Stimulated activated naive CD8-positive, alpha-beta T cell treated with anti-CD3 and anti-CD28 coated beads, Interleukin-15, Interleukin-2, amounts not matched to agents 100 U/mL and 50 U/mL, for 24 hours (primary cell): Measurements from ENCODE around the gene FAM43A.
A peak's percentile ranks its signal among the peaks of the same experiment; 100 is the strongest.

Experiments used
- ATAC-seq: fragments of 150-1000 bp; cut with Tn5 transposase; one replicate; pipeline ENCODE4 v1.10.0; 2021
- DNase-seq: peaks from one replicate; pipeline ENCODE4 v3.0.0; 2021

Gene FAM43A

DNA sequence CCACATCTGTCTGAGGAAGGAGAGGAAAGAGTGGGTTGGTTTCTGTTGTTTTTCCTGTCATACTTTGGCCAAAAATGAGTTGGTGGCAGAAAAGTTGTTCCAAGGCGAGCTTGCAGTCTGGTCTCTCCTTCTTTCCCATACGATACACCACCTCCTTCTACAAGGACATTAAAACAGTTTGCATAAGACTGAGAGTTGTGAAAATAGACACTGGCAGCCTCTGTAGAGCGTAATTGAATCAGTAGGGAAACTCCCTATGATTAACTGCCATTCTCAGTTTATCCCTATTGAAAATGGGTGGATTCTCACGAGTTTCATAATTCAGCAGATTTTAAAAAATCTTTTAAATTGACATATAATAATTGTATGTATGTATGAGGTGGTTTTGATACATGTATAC, 10.0 kb upstream of the FAM43A start:
- peak; percentile 64 for ATAC-seq
- DNase-seq: no peak

DNA sequence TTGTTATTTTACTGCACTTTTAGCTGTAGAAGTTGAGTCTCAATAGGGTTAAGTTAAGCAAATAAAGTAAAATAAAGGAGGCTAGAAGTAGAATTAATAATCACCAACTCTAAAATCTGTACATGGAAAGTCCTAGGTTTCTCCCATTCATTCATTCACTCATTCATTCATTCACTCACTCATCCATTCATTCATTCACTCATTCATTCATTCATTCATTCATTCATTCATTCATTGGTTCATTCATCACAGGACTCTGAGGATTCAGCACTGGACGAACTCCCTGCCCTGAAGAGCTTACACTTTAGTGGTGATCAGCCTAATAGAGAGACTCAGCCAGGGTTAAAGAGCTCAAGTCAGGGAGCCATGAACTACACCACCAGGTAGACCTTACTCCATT, 9.2 kb upstream of the FAM43A start:
- ATAC-seq (no peak), DNase-seq (no peak)

DNA sequence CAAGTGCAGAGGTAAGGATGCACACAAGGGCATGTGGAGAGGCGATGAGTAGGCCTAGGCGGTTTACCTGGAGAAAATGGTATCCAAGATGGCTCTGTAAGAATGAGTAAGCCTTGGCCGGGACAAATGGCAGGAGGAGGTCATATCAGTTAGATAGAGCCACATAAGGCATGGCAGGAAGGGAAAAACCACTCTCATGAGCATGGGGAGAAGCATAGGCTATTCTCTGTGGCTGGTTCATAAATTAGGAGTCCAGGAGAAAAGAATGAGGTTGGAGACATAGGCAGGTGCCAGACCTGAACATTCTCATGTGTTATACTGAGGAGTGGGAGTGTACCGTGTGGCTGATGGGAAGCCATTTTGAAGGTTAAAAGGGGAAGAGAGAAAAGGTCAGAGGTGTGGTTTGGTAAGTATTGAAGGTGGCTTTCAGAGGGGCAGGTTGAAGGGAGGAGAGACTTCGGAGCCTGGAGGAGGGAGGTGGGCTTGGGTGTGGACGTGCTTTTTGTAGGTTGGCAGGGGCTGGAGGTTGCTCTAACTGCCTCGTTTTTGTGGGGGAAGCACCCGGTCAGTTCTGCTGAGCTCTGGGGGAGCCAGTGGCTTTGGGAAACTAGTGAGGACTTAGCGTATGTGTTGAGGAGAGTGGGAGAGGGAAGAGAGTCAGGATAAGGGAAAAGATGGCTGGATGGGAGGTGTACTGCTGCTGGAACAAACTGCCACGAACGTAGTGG, 4.6 kb upstream of the FAM43A start:
- no peak for ATAC-seq

DNA sequence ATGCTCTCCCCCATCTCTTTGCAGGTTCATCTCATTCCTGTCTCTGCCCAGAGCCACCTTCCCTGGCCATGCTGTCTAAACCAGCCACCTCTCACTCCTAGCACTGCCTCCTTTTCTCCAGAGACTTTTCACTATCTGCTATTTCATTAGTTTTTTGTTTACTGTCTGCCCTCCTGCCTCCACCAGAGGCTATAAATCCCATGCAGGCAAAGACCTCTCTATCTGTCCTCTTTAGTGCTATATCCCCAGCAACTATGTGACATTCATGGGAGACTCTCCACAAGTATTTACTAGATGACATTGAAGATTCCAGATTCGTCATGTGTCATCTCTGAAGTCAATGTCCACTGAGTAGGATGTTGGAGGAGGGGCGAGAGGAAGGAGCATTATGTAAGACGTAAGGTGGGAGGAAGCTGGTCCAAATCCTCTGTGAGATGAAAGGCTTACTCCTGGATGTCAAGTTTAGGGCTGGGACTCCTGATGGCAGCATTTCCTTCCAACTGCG, 3.4 kb upstream of the FAM43A start:
- DNase-seq (no peak), ATAC-seq (no peak)

More for the DNA sequence above, 4.6 kb upstream of the FAM43A start:
- no peak for DNase-seq

DNA sequence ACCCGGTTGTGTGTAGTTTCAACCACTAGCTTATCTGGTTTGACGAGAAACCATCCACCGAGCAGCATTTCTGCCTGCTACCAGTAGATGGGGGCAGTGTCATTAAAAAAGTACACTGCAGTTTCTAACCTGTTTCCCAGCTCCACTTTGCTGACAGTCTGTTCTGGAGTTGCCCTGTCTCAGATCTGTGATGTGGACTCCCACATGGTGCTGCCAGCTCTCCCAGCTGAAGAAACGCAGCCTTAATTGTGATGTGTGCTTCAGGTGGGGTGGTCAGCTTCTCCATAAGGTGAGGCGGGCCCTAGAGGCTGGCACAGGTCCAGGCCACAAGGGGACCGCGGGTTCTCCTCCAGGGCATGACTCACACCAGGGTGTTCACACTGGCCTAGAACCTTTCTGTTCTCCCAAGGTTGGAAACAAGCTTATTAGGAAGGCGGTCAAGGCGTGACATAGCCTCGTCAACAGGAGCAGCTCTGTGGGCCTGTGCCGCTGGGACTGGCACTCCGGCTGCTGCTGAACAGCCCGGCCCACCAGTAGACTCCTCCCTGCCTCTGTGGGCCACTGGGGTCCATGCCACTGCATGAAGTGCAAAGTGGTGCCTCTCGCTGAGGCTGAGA, 2.9 kb upstream of the FAM43A start:
- DNase-seq: peak; percentile 57

DNA sequence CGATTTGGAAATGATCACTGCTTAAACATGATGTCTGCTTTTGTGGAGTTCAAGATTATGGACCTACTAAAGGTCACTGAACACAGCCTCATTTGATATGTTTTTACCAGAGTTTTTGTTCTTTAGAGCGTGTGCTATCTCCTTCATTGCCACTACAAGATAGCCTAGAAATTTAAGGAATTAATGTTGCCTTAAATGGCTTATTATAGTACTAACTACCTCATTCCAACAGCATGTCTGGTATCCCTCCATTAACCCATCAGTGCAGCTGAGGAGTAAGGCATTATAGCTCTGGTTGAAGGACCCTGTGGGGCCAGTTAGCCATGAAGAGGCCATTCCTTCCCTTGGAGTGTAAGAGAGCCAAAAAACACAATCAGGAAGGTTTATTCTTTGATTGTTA, 2.3 kb upstream of the FAM43A start:
- no peak for DNase-seq

More for the DNA sequence above, 2.9 kb upstream of the FAM43A start:
- ATAC-seq: peak; percentile 71

DNA sequence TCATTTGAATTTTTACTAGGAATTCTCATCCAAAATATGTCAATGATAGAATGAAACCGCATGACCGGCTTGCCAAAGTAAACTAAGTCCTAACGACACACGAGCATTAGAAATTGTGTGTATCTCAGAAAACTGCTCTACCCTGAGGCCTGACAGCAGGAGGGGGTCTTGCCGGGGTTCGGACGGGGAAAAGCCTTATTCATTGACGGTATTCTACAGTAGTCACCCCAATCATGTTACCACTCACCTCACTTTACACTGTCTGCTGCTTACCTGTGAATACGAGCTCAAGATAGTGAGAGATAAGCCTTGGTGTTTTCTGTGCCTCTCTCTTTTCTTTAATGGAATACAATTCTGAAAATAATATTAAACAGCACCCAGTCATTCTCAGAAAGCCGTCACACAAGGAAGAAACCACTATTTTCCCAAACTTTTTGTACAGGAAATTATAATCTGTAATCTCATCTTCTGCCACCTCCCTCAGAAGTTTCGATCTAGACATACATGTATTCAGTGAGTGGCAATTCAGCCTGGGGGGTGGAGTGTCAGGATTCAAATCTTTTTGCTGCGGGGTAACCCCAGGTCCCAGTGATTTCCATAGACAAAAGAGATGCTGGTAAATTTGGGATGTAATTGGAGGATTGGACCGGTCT, 492 bp upstream of the FAM43A start:
- peak; percentile 39 for ATAC-seq
- DNase-seq: no peak

More for the DNA sequence above, 2.3 kb upstream of the FAM43A start:
- no peak for ATAC-seq

DNA sequence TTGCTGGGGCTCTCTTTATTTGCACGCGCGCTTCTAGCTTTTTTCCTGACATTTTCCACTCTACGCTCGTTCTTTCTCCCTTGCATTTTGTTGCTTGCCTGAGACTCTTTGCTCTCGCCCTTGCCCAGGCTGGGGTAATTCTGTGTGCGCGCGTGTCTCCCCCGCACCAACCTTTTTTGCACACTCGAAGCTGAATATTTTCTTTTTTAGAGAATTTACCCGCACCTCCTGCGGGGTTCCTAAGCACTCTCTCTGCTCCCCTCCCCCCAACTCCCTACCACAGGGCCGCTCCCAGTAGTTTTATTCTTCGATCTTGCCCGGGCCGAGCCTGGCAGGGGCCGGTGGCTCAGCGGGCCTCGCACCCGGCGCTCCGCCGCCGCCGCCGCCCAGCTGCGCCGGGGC, 732 bp downstream of the FAM43A start:
- DNase-seq (no peak), ATAC-seq (no peak)

DNA sequence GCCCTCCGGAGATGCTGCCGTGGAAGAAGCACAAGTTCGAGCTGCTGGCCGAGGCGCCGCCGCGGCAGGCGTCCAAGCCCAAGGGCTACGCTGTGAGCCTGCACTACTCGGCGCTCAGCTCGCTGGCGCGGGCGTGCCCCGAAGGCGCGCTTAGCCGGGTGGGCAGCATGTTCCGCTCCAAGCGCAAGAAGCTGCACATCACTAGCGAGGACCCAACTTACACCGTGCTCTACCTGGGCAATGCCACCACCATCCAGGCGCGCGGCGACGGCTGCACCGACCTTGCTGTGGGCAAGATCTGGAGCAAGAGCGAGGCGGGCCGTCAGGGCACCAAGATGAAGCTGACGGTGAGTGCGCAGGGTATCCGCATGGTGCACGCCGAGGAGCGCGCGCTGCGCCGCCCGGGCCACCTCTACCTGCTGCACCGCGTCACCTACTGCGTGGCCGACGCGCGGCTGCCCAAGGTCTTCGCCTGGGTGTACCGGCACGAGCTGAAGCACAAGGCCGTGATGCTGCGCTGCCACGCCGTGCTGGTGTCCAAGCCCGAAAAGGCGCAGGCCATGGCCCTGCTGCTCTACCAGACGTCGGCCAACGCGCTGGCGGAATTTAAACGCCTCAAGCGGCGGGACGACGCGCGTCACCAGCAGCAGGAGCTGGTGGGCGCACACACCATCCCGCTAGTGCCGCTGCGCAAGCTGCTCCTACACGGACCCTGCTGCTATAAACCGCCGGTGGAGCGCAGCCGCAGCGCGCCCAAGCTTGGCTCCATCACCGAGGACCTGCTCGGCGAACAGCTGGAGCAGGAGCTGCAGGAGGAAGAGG, 1.3 kb downstream of the FAM43A start:
- ATAC-seq (no peak), DNase-seq (peak; percentile 37)

DNA sequence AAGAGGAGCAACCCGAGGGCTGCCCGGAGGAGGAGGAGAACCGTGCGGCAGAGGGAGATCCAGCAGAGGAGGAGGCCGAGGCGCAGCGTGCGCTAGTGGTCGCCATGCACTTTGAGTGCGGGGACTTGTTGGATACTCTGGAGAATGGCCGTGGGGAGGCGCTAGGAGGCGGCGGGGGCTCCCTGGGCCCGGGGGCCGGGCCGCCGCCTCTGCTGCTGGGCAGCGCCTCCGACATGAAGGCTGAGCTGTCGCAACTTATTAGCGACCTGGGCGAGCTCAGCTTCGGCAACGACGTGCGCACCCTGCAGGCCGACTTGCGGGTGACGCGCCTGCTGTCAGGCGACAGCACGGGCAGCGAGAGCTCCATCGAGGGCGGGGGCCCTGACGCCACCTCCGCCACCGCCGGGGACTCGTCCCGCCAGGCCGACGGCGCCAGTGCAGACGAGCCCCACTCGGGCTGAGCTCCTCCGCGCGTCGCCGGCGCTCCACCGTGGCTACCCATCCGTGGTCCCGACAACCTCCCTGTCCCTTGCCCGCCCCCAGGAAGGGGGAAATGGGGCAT, 2.0 kb downstream of the FAM43A start:
- ATAC-seq: peak; percentile 53
- DNase-seq: peak; percentile 81

DNA sequence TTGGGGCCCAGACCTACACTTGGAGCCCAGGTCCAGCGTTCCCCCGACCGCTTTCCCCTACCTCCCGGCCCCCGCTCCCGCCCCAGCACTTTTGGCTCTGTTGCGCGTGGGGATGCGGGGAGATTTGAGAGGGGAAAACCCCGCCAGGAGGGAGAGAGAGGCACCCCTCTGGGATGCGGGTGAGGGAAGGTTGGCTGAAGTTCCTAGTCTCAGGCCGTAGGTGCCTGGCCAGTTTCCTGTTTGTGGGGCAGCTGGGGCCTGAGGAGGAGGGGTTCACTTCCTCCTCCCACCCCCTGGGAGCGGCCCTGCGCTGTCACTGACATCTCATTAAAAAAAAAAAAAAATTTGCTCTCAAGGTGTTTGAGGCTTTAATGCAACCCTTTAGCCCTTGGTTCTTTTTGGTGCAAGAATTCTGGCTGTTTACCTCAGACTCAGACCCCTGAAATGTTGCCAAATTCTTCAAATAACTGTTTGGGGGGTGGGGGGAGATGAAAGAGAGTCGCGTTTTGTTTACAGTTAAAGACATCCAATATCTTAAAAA, 2.6 kb downstream of the FAM43A start:
- DNase-seq: peak; percentile 44
- peak; percentile 20 for ATAC-seq

DNA sequence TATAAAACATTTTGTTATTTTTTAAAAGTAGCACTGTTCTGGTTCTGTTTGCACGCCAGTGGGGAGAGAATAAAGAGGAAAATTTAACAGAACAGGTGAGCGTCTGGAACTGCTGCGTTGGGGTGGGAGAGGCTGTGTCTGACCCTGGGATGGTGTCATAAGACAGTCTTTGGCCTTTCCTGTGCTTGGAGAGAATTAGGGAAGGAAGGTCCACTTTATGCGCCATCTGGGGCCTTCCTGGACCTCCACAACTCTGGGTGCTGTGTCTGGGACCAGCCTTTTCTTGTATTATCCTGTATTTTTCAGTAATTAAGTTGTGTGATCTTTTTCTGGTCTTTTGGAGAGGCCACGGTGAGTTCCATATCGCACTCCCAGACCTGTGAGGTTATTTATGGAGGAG, 3.3 kb downstream of the FAM43A start:
- no peak for DNase-seq
- ATAC-seq: no peak

DNA sequence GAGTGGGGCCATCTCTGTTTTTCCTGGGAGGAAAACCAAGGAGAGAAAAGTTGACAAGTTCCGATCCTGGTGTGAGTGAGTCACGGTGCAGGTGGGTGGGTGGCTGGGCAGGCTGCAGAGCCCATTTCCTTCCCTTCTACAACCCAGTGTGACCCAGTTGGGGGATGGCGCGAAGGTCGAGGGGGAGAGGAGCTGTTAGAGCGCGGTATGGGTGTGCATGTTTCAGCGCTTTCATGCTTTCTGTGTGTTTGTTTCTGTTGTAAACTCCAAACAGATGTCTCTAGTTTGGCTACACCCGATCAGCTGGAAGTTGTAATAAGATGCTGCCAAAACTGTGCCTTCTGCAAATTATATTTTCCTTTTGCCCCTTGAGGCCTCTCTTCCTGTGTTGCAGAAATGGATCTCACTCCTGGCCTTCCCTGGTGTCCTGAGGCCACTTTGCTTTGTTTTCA, 3.8 kb downstream of the FAM43A start:
- ATAC-seq (no peak), DNase-seq (peak; percentile 49)

DNA sequence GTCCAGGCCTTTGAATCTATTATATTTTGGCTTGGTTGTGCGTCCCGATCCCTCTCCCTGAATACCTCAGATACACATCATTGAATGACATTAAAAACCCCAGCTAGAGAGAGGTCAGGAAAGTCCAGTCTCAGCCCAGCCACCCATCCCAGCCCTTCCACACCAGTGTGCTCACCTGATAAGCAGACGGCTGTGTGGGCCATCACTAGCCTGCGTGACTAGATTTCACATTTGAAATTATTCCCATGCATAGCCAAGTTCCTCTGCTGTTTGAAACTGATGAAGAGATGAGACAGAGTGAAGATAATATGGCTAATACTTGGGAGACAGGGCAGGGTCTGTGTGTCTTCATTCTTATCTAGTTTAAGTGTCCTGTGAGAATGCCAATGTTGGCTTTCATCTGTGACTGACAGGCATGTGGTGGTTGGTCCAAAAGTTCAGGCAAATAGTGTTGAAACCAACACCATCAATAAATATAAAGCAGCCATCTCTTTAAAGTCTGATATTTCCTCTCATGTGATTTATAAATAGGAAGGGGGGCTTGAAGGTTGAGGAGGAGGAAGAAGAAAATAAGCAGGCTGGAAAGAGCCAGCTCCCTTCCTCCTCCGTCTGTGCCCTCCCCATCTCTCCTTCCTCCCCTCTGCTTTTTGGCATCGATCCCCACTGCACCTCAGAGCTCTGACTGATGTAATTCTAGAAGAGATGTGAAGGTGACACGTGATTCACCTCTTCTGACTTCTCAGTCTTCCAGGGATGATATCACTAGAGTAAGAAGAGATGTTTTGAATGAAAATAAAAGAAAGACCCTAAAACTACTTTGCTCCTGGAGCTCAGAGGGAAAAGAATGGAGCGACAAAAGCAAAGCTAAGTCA, 5.1 kb downstream of the FAM43A start:
- no peak for DNase-seq

DNA sequence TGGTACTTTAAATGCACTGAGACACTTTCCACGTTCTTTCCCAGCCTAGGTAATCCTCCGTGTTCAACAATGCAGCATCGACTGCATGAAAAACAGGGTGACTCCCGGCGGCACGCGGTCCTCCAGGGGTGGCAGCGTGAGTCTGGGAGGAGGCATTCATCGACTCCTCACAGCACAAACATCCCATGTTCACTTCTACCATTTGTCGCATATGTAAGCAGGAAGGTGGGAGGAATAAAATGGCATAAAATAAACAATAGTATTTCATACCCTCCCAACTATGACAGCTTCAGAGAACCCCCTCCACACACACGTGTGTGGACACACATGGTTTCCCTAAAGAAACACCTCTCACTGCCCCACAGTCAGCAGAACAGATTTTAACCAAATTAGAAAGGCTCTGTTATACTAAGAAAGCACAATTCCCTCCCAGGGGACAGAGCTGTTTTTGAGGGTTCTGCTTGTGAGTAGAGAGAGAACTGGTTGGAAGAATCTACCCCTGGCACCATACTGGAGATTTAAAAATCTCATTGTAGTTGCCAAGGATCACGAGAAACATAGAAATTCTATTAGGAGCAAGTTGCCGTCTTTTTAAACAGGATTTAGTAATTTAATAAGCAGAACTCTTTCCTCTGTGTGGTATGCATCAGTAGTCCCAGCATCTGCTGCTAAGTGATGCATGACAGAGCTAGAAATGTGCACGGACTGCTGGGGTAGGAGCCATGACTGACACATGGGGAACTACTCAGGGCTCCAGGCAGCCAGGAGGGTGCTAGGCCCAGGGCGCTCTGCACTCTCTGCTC, 6.0 kb downstream of the FAM43A start:
- DNase-seq: no peak
- no peak for ATAC-seq

More for the DNA sequence above, 5.1 kb downstream of the FAM43A start:
- ATAC-seq: no peak

DNA sequence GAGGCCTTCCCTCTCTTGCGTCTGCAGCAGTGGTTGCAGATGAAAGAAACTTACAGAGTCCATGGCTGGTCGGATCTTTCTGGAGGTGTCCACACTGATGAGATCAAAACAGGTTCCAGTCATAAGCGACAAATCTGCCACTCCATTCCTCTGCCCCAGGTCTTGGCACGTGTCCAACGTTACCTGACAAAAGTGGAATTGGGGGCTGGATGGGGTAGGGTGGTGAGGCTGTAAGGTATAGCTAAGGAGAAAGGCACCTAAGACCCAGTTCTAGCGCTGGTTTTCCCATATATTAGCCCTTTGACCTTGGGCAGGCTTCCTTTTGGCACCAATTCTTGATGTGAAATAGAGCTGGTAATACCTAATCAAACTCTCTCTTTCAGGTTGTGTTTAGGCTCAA, 11.0 kb downstream of the FAM43A start:
- ATAC-seq: no peak
- no peak for DNase-seq

DNA sequence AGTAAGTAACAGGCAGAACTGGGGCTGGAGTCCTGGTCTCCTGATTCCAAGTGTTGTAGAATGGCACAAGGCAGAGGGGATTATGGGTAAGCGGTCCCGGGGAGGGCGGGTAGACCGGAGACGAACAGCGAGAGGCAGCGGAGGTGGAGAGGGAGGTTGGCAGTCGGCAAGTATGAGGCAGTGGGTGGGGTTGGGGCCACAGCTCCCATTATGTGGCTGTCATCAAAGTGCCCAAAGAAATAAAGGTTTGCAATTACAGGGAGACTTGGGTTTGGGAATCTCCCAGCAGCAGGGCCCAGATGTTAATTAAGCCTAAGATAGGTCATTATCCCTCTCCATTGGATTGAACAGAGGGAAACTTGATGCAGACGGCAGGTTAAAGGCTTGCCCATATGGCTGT, 16.9 kb downstream of the FAM43A start:
- DNase-seq (no peak), ATAC-seq (no peak)

DNA sequence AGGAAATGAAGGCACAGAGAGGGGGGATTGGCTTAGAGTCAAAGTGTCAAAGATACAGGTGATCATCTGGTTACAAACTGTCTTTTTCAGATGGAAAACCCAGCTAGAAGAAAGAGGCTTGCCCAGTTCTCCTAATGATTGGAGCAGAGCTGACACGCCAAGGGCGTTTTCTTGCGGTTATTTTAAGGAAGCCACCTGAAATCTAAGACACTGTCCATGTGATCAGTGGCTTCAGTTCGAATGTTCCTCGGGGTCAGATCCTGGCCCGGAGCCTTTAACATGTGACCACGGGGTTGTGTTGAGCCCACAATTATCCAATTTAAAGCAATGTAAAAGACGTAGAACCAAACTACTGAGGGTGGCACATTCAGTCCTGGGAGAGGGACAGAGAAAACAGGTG, 19.5 kb downstream of the FAM43A start:
- ATAC-seq (no peak), DNase-seq (no peak)

DNA sequence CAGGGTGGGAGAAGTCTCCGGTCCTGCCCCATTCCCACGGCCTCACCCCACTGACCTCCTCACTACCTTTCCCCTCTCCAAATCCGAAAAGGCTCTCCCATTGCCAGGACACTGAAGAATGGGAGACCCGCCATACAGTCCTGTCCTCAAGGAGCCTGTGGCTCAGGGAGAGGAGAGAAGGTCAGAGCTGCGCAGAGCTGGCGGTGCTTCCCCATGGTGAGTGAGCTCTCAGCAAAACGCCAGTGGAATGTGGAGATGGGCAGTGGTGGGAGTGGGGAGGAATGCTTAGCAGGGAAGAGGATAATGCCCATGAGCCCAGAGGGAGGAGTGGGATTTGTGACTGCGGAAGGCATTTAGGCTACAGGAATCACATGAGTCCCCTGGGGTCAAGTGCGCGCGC, 20.1 kb downstream of the FAM43A start:
- ATAC-seq: no peak
- DNase-seq: no peak

DNA sequence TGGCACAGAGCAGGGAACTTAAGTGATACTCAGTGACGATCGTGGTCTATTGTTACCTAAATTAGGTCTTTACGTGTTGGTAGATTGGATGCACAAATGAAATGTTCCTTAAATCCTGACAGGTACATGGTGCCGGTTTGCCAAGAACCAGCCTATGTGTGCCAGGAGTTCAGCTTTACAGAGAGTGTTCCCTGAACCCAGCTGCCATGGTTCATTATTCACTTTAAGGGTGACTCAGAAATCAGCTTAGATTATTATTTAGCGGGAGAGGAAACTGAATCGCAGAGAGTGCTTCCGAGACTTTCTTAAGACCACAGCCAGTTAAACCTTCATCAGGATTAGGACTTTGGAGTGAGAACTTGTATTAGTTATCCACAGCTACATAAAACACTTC, 21.5 kb downstream of the FAM43A start:
- DNase-seq (no peak), ATAC-seq (no peak)
